GM12878 (cell line): ENCODE results near the gene UBE2E2.

Experiments used
- ETV6 ChIP-seq, 2 experiments: fragments of 450-650 bp in 1 of 2; IDR thresholded peaks in 1 of 2; conservative IDR thresholded peaks in 1 of 2; 2 replicates each; pipeline ENCODE4 v1.6.1; 2014; ENCODE audit warnings: antibody characterized with exemption in 1 of 2, borderline replicate concordance in 1 of 2, low read depth in 1 of 2, mild to moderate bottlenecking in 1 of 2, moderate library complexity in 1 of 2
- IRF4 ChIP-seq: IDR thresholded peaks from 2 replicates; pipeline ENCODE4 v1.6.1; 2011; ENCODE audit warnings: low read depth, low read length
- POU2F2 ChIP-seq: IDR thresholded peaks from 3 replicates; pipeline ENCODE4 v1.6.1; 2011; ENCODE audit warnings: low read depth, mild to moderate bottlenecking, low read length, borderline replicate concordance
- TBL1XR1 ChIP-seq: IDR thresholded peaks from 2 replicates; pipeline ENCODE4 v1.6.1; 2012; ENCODE audit warnings: low read depth, low read length, improper control_type of control experiment
- YY1 ChIP-seq: IDR thresholded peaks from 2 replicates; pipeline ENCODE4 v1.6.1; 2011; ENCODE audit warnings: low read depth, mild to moderate bottlenecking, low read length
- TF ChIP-seq, protein P1 (sequence below): fragments of 450-650 bp; formaldehyde crosslinking; IDR thresholded peaks from 2 replicates; pipeline ENCODE4 v1.4.0; 2020; ENCODE audit warnings: mild to moderate bottlenecking, moderate library complexity
- TF ChIP-seq, protein P2 (sequence below), 3 experiments: IDR thresholded peaks in 2 of 3; conservative IDR thresholded peaks in 1 of 3; 2 replicates each; pipeline ENCODE4 v1.5.1; 2011; ENCODE audit warnings: low read depth in 3 of 3, low read length in 3 of 3, mild to moderate bottlenecking in 3 of 3, control low read depth in 2 of 3, moderate library complexity in 2 of 3, inconsistent platforms in 1 of 3, mixed read lengths in 1 of 3; ENCODE audit not compliant: control insufficient read depth in 2 of 3, insufficient read depth in 1 of 3; ENCODE audit errors: extremely low read depth in 1 of 3
- TF ChIP-seq, protein P3 (sequence below): fragments of 450-650 bp; IDR thresholded peaks from 2 replicates; pipeline ENCODE4 v1.6.1; 2017; ENCODE audit warnings: mild to moderate bottlenecking

GRCh38 chr3:23262766-23263165, 59.6 kb downstream of the UBE2E2 start:
- no peak for TF ChIP-seq TBL1XR1
- no peak for TF ChIP-seq IRF4
- no peak for TF ChIP-seq ETV6 (conservative IDR thresholded peaks at IDR 0.05 in 1 of 2, IDR thresholded peaks at IDR 0.05 in 1 of 2; ENCODE audit: borderline replicate concordance in 1 of 2, low read depth in 1 of 2)
- TF ChIP-seq, protein P1, sequence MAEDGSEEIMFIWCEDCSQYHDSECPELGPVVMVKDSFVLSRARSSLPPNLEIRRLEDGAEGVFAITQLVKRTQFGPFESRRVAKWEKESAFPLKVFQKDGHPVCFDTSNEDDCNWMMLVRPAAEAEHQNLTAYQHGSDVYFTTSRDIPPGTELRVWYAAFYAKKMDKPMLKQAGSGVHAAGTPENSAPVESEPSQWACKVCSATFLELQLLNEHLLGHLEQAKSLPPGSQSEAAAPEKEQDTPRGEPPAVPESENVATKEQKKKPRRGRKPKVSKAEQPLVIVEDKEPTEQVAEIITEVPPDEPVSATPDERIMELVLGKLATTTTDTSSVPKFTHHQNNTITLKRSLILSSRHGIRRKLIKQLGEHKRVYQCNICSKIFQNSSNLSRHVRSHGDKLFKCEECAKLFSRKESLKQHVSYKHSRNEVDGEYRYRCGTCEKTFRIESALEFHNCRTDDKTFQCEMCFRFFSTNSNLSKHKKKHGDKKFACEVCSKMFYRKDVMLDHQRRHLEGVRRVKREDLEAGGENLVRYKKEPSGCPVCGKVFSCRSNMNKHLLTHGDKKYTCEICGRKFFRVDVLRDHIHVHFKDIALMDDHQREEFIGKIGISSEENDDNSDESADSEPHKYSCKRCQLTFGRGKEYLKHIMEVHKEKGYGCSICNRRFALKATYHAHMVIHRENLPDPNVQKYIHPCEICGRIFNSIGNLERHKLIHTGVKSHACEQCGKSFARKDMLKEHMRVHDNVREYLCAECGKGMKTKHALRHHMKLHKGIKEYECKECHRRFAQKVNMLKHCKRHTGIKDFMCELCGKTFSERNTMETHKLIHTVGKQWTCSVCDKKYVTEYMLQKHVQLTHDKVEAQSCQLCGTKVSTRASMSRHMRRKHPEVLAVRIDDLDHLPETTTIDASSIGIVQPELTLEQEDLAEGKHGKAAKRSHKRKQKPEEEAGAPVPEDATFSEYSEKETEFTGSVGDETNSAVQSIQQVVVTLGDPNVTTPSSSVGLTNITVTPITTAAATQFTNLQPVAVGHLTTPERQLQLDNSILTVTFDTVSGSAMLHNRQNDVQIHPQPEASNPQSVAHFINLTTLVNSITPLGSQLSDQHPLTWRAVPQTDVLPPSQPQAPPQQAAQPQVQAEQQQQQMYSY (CRISPR knock-in tag) = no peak
- TF ChIP-seq, protein P2, sequence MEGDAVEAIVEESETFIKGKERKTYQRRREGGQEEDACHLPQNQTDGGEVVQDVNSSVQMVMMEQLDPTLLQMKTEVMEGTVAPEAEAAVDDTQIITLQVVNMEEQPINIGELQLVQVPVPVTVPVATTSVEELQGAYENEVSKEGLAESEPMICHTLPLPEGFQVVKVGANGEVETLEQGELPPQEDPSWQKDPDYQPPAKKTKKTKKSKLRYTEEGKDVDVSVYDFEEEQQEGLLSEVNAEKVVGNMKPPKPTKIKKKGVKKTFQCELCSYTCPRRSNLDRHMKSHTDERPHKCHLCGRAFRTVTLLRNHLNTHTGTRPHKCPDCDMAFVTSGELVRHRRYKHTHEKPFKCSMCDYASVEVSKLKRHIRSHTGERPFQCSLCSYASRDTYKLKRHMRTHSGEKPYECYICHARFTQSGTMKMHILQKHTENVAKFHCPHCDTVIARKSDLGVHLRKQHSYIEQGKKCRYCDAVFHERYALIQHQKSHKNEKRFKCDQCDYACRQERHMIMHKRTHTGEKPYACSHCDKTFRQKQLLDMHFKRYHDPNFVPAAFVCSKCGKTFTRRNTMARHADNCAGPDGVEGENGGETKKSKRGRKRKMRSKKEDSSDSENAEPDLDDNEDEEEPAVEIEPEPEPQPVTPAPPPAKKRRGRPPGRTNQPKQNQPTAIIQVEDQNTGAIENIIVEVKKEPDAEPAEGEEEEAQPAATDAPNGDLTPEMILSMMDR (IDR thresholded peaks at IDR 0.05 in 2 of 3, conservative IDR thresholded peaks at IDR 0.05 in 1 of 3; ENCODE audit: control insufficient read depth in 2 of 3, extremely low read depth in 1 of 3, insufficient read depth in 1 of 3, low read depth in 3 of 3, low read length in 3 of 3) = no peak
- TF ChIP-seq YY1 = no peak
- TF ChIP-seq, protein P3, sequence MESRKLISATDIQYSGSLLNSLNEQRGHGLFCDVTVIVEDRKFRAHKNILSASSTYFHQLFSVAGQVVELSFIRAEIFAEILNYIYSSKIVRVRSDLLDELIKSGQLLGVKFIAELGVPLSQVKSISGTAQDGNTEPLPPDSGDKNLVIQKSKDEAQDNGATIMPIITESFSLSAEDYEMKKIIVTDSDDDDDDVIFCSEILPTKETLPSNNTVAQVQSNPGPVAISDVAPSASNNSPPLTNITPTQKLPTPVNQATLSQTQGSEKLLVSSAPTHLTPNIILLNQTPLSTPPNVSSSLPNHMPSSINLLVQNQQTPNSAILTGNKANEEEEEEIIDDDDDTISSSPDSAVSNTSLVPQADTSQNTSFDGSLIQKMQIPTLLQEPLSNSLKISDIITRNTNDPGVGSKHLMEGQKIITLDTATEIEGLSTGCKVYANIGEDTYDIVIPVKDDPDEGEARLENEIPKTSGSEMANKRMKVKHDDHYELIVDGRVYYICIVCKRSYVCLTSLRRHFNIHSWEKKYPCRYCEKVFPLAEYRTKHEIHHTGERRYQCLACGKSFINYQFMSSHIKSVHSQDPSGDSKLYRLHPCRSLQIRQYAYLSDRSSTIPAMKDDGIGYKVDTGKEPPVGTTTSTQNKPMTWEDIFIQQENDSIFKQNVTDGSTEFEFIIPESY = no peak
- TF ChIP-seq POU2F2 = no peak
